Adipose tissue (tissue), 3 donors: Measurements from ENCODE around the gene SSC5D. TPM values are rescaled to one million over a fixed set of nuclear protein-coding genes. Genes with fewer than 3 reads are reported as not detected.
"Not testable (repeated sequence)": the region's sequence is repeated elsewhere in the genome, so short reads cannot be mapped to it uniquely, and the experiment has no call there.

Experiments
- H3K27ac ChIP-seq: one replicate; pipeline ENCODE4 v1.5.1; 2013; ENCODE audit warnings: low read depth, low read length
- WGBS, 3 donors: extraction: QIAGEN DNeasy Blood & Tissue Kit; methylation state at CpG; one replicate each; pipeline ENCODE4 v1.1.7; 2013; 5-methylcytosine and 5-hydroxymethylcytosine counted together
- polyA plus RNA-seq, 3 donors: library from polyadenylated mRNA; stranded (reverse); fragments of 200-250 nt; gene quantifications; one replicate each; pipeline ENCODE4 v1.2.3, GENCODE V29; 2013
- donor health status: healthy with polysubstance abuse.
- donor health status: Bipolar disorder and iron deficiency.
- donor health status: healthy.

SSC5D gene
- polyA plus RNA-seq, 3 donors, result 0.28 to 9.4 (median 3.9) TPM

DNA sequence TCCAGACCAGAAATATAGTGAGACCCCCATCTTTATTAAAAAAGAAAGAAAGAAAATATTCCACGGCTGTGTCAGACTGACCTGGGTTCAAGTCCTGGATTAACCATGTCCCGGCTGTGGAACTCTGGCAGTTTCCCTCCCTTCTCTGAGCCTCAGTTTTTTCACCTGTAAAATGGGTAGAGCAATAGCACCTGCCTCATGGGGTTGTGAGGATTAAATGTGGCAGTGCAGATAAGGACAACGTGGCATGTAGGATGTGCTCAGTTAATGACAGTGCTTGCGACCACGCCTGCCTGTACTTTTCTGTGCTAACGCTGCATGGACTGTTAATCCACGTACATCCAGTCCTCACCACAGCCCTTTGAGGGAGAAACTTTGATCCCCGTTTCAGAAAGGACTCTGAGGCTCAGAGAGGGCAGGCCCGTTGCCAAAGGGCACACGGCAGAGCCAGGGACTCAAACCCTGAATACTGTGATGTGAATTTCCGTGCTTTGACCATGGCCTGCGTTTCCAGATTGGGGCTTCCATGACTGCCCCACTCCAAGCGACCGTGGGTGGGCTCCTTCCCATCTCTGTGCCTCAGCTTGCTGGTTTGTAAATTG is 32.6 kb downstream of the SSC5D start:
- WGBS, 3 donors, result 74 to 83% (median 80%) methylated on average over 14 of the region's 14 CpGs
- no peak overlapping the region for H3K27ac ChIP-seq

DNA sequence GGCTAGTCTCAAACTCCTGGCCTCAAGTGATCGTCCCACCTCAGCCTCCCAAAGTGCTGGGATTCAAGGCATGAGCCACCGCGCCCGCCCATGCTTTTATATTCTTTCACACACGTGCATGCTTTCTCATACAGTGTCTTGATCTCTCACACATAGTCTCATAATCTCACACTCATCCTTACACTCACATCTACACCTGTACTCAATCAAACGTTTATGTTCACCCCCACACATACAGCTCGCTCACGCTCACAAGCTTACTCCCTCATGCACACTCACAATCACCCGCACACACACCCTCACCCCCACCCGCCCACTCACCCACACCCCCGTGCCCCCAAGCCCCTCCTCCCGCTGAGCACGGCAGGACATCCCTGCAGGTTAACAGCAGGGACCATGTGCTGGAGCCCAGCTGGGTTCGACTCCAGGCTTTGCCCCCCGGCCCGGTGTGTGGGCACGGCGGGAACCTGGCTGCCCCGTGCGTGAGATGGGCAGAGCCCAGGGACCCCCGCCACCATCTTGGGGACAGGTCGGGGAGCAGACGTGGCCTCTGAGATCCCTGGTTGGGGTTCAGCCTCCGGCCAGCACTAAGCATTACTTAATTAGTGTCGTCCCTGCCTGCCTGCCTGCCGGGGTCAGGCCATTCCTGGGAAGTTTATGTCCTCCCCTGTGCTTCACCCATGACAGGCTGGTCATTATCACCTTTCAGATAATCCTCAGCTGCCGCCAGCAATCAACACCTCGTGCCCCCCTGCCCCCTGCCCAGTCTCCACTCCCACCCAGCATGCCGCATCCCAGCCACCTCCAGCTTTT is 37.3 kb downstream of the SSC5D start:
- WGBS, 3 donors, result 47 to 55% (median 50%) methylated on average over 24 to 29 of the region's 29 CpGs

DNA sequence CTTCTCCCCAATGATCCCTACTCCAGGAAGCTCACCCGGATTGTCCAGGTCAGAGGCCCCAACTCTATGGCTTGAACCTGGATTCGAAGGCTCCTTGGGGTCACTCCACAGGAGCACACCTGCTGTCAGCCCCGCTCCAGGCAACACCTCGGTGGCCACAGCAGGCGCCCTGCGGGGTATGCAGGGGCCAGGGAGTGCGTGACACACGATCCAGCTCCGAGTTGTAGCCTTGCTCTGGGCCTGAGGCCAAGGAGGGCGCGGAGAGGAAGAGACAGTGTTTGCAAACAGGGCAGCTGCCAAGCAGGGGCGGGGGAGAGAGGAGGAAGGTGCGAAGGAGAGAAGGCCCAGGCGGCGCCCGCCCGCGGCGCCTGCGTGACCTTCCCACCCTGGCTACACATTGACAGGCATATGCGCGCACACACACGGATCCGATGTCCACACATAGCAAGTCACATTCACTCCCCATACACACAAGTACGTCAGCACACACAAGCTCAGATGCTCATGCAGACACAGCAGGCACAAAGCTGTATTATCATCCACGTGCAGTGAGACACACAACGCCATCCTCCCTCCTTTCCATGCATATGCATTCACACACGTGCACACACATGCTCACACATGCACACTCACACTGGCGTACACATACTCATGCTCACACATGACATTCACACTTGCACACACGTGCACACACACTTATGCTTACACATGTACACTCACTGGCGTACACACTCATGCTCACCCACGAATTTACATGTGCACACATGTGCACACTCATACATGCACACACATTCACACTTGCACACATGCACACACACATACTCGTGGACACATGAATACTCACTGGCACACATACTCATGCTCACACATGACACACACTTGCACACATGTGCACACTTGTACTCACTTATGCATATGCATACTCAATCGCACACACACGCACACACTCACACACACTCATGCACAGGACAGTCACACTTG is 38.3 kb downstream of the SSC5D start:
- WGBS, 3 donors, result 22 to 26% (median 25%) methylated on average over 32 to 35 of the region's 35 CpGs
- H3K27ac ChIP-seq, result no peak overlapping the region

More for the DNA sequence above, 37.3 kb downstream of the SSC5D start:
- no peak overlapping the region for H3K27ac ChIP-seq

DNA sequence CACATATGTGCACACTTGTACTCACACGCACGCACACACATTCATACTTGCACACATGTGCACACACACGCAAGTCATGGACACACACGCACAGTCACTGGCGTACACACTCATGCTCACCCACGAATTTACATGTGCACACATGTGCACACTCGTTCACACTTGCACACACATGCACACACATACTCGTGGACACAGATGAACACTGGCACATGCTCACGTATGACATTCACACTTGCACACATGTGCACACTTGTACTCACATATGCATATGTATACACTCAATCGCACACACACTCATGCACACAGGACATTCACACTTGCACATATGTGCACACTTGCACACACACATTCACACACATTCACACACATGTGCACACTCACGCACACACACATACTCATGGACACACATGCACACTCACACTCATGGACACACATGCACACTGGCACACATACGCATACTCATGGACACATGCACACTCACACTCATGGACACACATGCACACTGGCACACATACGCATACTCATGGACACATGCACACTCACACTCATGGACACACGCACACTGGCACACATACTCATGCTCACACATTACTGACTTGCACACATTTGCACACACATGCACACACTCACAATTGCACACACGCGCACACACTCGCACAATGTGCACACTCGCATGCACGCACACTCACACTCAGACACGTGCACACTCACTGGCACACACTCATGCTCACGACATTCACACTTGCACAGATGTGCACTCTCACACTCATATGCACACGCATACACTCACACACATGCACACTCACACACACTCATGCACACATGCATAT is 39.2 kb downstream of the SSC5D start:
- H3K27ac ChIP-seq, result no peak overlapping the region
- WGBS, 3 donors, result 82 to 86% (median 85%) methylated on average over 22 of the region's 22 CpGs

DNA sequence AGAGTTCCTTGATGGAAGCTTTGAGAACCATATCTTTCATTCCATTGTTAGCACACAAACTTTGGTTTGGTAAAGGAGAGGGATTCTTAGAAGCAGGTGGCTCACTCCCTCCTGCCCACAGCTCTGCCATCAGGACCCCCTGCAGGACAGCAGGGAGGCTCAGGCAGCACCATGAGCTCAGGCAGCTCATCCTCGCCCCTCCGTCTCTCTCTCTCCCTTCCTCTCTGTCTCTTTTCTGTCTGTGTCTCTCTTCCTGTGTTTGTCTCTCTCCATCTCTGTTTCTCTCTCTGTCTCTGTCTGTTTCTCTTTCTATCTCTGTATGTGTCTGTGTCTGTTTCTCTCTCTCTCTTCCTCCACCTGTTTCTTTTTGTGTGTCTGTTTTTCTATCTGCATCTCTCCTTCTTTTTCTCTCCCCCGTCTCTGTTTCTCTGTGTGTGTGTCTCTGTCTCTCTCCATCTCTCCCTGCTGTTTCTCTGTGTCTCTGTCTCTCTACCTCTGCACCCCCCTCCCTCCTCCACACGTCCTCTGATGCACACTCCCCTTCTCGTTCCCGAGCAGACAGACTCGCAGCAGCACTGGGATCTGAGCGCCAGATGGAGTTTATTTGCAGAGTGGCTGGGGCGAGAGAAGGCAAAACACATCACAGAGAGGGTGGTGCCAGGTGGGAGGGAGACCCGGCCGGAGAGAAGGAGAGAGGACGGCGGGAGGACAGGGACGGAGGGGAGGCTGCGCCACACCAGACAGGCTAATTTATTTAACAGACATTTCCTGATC is 40.0 kb downstream of the SSC5D start:
- H3K27ac ChIP-seq, result no peak overlapping the region
- 30 to 48% (median 40%) methylated on average over 15 of the region's 15 CpGs for WGBS, 3 donors

DNA sequence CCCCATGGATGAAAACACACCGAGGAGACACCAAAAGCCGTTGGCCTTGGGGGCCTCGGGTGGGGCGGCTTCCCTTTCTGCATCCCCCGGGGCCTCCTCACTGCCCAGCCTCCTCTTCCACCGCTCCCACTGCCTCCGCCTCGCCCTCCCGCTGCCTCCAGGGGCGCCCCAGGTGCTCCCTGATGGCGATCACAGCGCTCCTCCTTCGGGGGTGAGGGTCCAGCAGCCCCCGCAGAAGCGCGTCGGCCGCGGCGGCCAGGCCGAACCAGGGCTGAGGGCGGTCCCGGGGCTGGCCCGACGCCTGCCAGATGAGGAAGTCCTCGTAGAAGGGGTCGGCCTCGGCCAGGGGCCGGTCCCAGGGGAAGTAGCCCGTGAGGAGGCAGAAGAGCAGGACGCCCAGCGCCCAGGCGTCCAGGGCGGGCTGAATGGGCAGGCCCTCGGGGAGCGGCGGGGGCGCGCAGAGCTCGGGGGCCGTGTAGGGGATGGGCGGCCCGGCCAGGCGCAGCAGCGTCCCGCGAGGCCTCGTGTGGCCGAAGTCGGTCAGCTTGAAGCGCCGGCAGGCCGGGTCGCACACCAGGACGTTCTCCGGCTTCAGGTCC is 41.5 kb downstream of the SSC5D start:
- 70 to 89% (median 81%) methylated on average over 40 to 56 of the region's 56 CpGs for WGBS, 3 donors
- H3K27ac ChIP-seq, result no peak overlapping the region

DNA sequence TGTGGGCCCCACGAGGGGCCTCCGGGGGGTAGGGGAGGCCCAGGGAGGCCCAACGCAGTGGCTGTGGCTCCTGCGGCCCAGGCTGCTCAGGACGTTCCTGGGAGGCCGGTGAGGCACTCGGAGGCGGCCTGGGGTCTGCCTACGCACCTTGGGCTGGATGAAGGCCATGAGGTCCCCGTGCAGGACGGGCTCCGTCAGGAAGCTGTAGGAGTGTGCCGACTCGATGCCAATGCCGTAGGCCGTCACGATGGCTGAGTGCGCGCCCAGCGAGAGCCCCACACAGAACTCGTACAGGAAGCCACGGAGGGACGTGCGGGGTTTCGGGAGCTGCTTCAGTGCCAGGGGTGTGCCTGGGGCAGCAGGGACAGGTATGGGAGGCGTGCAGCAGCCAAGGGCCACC is 42.8 kb downstream of the SSC5D start:
- WGBS, 3 donors, result 89 to 92% (median 91%) methylated on average over 25 to 26 of the region's 26 CpGs
- H3K27ac ChIP-seq, result no peak overlapping the region

DNA sequence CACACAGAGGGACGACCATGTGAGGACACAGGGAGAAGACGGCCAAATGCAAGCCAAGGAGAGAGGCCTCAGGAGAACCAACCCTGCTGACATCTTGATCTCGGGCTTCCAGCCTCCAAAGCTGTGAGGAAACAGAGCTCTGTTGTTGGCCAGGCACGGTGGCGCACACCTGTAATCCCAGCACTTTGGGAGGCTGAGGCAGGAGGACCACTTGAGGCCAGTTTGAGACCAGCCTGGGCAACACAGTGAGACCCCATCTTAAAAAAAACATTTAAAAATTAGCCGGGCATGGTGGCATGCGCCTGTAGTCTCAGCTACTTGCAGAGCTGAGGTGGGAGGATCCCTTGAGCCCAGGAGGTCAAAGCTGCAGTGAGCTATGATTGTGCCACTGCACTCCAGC is 46.0 kb downstream of the SSC5D start:
- H3K27ac ChIP-seq, result not testable (repeated sequence)
- WGBS, 3 donors, result 83 to 88% (median 85%) methylated on average over 7 of the region's 7 CpGs

DNA sequence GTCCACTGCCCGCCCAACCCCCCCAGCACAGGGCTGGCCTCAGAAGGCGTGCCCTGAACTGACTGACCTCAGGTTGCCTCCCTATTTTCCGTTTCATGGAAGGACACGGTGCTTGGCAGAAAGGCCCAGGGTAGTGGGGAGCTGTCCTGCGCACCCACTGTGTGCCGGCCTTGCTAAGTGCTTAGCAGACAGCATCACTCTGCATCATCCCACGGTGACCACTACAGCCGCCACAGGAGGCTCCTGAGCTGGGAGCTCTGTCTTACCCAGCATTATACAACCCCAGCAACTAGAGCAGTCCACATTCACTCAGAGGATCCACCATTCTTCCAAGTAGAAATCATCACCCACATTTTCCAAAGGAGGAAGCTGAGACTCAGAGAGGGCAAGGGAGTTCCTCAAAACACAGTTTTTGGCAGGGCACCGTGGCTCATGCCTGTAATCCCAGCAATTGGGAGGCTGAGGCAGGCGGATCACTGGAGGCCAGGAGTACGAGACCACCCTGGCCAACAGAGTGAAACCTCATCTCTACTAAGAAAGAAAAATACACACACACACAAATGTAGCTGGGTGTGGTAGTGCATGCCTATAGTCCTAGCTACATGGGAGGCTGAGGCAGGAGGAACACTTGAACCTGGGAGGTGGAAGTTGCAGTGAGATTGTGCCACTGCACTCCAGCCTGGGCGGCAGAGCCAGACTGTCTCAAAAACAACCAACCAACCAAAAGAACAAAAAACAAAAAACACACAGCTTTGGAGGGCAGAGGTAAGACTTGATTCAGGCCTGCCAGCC is 47.1 kb downstream of the SSC5D start:
- H3K27ac ChIP-seq, result no peak overlapping the region
- 69 to 83% (median 80%) methylated on average over 12 of the region's 12 CpGs for WGBS, 3 donors

DNA sequence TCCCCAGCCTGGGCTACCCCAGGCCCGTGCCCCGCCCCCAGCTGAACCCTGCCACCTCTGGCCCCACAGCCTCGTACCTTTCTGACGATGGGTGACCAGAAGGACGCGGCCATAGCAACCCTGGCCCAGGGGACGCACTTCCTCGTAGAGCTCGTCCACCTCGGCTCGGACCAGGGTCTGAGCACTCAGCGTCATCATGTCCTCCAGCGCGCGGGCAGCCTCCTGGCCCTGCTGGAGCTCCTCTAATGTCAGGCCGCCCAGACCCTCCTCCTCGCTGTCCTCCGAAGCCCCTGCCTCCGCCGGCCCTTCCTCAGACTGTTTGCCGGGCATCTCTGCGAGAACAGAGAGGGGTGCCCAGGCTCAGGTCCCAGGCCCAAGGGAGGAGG is 47.7 kb downstream of the SSC5D start:
- WGBS, 3 donors, result 82 to 93% (median 92%) methylated on average over 22 of the region's 22 CpGs
- H3K27ac ChIP-seq, result no peak overlapping the region

DNA sequence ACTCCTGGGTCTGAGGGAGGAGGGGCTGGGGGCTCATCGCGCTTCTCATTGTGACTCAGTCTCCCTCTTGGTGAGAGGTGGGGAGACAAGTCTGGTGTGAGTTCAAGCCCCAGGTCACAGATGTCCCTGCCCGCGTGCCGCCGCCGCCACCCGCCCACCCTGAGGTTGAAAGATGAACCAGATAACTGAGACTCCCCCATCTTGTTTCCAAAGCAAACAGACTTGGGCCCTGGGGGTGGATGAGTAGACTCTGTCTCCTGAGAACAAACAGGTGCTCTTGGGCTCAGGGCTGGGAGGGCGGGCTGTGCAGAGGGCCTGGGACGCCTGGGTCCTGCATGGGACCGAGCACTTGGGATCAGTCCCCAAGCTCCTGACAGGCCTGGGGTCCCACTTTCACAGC is 48.1 kb downstream of the SSC5D start:
- WGBS, 3 donors, result 76 to 95% (median 93%) methylated on average over 11 of the region's 11 CpGs
- H3K27ac ChIP-seq, result no peak overlapping the region

DNA sequence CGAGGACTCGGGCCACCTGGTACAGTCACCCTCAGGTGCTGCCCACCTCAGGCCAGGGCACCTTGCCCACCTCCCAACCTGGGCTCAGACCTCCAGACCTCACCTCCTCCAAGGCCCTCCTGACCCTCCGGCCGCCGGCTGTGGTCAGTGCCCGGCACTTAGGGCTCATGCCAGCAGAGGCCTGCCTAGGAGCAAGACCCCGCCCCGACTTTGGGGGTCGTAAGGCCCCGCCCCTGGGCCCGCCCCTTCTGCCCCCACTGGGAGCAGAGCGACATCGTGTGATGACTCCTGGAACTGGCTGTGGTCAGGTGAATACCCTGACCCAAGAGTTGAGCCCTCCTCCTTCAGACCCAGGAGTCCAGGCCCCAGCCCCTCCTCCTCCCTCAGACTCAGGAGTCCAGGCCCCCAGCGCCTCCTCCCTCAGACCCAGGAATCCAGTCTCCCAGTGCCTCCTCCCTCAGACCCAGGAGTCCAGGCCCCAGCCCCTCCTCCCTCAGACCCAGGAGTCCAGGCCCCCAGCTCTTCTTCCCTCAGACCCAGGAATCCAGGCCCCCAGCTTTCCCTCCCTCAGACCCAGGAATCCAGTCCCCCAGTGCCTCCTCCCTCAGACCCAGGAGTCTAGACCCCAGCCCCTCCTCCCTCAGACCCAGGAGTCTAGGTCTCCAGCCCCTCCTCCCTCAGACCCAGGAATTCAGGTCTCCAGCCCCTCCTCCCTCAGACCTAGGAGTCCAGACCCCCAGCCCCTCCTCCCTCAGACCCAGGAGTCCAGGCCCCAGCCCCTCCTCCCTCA is 48.9 kb downstream of the SSC5D start, which contains the start of gene SBK2:
Gene SBK2 (minus strand): TSS at position 183 of the 790 bp plus-strand sequence. CDS start 839 bp downstream, outside the sequence.
- 28 to 45% (median 29%) methylated on average over 12 to 14 of the region's 14 CpGs for WGBS, 3 donors
- no peak within 1 kb of the TSS for H3K27ac ChIP-seq

DNA sequence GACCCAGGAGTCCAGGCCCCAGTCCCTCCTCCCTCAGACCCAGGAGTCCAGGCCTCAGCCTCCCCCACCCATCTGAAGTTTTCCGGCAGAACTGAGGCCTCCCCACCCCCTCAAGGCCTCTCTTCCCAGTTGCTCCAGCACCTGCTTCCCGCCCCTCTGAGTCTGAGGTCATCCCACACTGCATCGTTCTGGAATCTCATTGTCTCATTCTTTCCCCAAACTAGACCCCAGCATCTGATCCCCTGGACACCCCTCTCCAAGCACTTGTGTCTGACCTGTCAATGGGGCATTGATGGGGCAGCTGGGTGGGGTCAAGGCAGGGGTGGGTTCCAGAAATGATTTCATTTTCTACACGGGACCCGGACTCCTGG is 49.5 kb downstream of the SSC5D start:
- H3K27ac ChIP-seq, result no peak overlapping the region
- 67 to 70% (median 69%) methylated on average over 5 of the region's 5 CpGs for WGBS, 3 donors

DNA sequence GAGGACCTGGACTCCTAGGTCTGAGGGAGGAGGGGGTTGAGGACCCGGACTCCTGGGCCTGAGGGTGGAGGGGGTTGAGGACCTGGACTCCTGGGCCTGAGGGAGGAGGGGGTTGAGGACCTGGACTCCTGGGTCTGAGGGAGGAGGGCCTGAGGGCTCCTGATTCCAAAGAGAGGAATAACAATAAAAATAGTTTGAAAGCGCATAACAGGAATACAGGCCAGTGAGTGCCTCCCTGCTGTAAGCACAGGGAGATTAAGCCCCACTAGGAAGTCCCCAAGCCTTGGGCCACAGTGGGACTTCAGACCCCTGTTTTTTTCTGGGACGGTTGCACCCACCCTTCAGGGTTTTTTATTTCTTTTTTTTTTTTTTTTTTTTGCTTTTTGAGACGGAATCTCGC is 49.9 kb downstream of the SSC5D start:
- no peak overlapping the region for H3K27ac ChIP-seq
- WGBS, 3 donors, result 87 to 98% (median 92%) methylated on average over 5 of the region's 5 CpGs
